Right lobe of liver (tissue), 4 donors: ENCODE measurements around the gene B4GALT1.

Experiments
- CTCF ChIP-seq, 4 donors: fragments of 200-600 bp in 3 of 4; fragments of 450-650 bp in 1 of 4; IDR thresholded peaks; one replicate each; pipeline versions ENCODE4 v1.5.1 to v1.8.0; 2016 to 2022; ENCODE audit warnings: antibody characterized with exemption in 4 of 4, mild to moderate bottlenecking in 2 of 4
- POLR2A ChIP-seq: fragments of 450-650 bp; IDR thresholded peaks from one replicate; pipeline ENCODE4 v1.6.1; 2017; ENCODE audit warnings: antibody characterized with exemption, mild to moderate bottlenecking
- donor health status: DM: no; HTN: no; CAD: no.
- donor health status: DM: no; HTN: no; CAD: no.
- donor health status: DM: no; HTN: yes; CAD: no.

DNA sequence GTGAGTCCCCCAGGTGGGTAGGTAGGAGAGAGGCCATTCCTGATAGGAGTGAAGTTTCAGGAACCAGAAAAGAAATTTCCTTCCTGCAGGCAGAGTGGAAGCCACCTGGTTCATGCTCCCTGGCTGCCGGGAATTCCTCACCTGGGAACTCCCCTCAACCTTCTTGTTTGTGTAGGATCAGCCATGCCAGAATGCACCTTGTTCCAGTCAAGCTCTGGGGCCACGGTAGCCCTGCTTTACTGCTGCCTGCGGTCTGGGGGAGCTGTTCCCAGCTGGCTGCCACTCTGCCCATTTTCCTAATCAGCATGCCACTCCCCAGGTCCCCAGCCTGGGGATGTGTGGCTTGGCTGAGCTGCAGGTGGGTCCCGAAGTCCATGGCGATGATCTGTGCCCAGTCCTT, 18.7 kb upstream of the B4GALT1 start:
- no peak for TF ChIP-seq CTCF (IDR thresholded peaks at IDR 0.05)
- TF ChIP-seq POLR2A, result no peak
